Activated CD8-positive, alpha-beta T cell treated with anti-CD3 and anti-CD28 coated beads for 36 hours (primary cell): ENCODE results near the gene RASGRP4. TPM values are rescaled to one million over a fixed set of nuclear protein-coding genes. Genes with fewer than 3 reads are reported as not detected.

ENCODE experiments used
- ATAC-seq: fragments of 200-7000 bp; cut with Tn5 transposase; one replicate; pipeline ENCODE4 v1.10.0; 2021; ENCODE audit warnings: mild to moderate bottlenecking, moderate library complexity
- CTCF ChIA-PET: fragments of 350-600 bp; sonication (Branson Sonifier 250); formaldehyde crosslinking; loops from one replicate; lab custom pipeline; 2021; ENCODE audit warnings: antibody characterized with exemption; lab: Charles Lee
- POLR2A ChIA-PET: fragments of 350-600 bp; sonication (Branson Sonifier 250); formaldehyde crosslinking; loops from one replicate; lab custom pipeline; 2021; ENCODE audit warnings: antibody characterized with exemption; lab: Charles Lee
- DNase-seq: peaks from one replicate; pipeline ENCODE4 v3.0.0-alpha.2; 2020
- H3K27ac Mint-ChIP-seq: one replicate; pipeline ENCODE4 v1.8.0; 2021; ENCODE audit warnings: mild to moderate bottlenecking, mixed read lengths
- H3K27me3 Mint-ChIP-seq: one replicate; pipeline ENCODE4 v1.8.0; 2021; ENCODE audit warnings: mixed read lengths
- H3K36me3 Mint-ChIP-seq: one replicate; pipeline ENCODE4 v1.8.0; 2021; ENCODE audit warnings: low read depth, mixed read lengths
- H3K4me1 Mint-ChIP-seq: one replicate; pipeline ENCODE4 v1.8.0; 2021; ENCODE audit warnings: low read depth, mixed read lengths
- H3K4me3 Mint-ChIP-seq: one replicate; pipeline ENCODE4 v1.8.0; 2021; ENCODE audit warnings: mild to moderate bottlenecking, moderate library complexity, mixed read lengths
- H3K9me3 Mint-ChIP-seq: one replicate; pipeline ENCODE4 v1.8.0; 2021; ENCODE audit warnings: mixed read lengths
- intact Hi-C: fragments of 100-400 bp; cut with micrococcal nuclease; formaldehyde crosslinking; loops from one replicate; pipeline ENCODE4 v1.10.0; 2022
- total RNA-seq, 2 experiments: library from RNA; stranded (reverse); gene quantifications; one replicate each; pipeline ENCODE4 v1.2.3, GENCODE V29; 2021
- TF ChIP-seq, protein P1 (sequence below): fragments of 200-600 bp; IDR thresholded peaks from one replicate; pipeline ENCODE4 v1.8.0; 2022; ENCODE audit warnings: antibody characterized with exemption, mild to moderate bottlenecking

RASGRP4 gene
- total RNA-seq, 2 experiments from 2014 or later: 1.4 to 1.8 TPM

DNA sequence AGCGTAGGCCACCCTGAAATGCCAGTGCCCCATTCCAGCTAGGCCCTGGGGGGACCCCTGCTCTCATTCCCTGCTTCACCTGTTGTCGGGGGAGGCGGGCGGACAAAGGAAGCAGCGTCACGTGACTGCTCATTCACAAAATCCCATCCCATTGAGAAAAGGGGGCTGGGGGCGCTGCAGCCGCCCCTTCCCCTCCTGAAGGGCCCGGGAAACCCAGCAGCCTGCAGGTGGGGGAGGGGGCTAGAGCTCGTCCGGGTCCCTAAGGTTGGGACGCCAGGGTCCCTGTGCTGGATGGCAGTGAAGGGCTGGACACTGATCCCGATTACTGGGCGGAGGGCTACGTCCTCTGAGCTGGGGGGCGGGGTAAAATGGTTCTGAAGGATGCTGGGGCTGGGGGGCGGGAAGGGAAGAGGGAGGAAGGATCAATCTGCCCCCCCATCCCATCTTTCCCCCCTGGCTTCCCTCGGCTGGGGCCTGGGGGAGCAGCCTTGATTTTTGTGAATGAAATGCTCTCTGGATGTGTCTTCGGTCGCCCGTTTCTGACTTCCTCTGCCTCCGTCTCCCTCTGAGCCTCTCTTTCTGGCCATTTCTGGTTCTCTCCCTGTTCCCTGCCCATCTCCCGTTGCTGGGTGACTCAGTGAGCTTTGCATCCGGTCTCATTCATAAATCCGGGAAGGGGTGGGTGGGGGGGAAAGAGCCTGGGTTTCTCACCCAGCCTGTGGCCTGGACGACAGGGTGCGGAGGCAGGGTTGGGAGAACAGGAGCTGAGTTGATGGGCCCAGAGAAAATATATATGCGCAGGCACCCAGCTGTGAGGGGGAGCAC is 36.7 kb downstream of the RASGRP4 start:
- POLR2A ChIA-PET: interaction anchor here (1.5 kb wide), 1 partner anchor 10 kb away, joined by 5 read pairs; no protein-coding TSS in a partner anchor

DNA sequence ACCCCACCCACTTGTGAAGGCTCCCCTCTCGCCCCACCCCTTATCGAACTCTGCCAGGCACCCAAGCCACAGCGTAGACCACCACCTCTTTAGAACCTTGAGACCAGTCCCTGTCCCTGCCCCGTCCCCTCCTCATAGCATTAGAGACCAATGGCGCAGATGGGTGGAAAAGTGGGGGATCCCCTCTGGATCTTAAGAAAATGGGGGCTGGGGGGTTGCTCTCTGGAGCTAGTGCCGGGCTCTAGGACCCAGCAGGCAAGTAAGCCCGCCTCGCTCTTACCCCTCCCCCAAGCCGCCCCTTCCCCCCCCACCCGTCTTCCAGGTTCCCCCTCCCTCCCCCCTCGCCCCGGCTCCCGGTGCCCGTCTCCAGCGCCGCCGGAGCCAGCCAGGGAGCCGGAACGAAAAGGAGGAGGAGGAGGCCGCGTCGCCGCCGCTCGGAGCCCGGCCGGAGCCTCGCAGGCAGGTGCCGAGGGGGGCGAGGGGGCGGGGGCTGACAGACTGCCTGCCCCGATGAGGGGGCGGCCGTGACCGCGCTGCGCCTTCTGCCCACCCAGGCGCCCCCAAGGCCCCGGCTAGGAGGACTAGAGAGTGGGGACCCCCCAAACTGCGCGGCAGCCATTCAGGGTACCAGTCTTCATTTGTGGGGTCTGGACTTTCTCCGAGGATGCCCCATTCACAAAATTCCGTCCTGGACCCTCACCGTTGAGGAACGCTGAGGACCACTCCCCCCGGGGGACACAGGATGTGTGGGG is 37.5 kb downstream of the RASGRP4 start, which contains the start of gene SPRED3:
Gene SPRED3, plus strand, starts transcription at position 349 of the 752 bp plus-strand sequence. CDS start 1,606 bp downstream, outside the sequence.
- peaks cover 17% of the 10 kb centered on the region for H3K36me3 Mint-ChIP-seq
- CTCF ChIA-PET: interaction anchor here (1.3 to 1.7 kb wide), 3 partner anchors 13 to 144 kb away, joined by 4 to 14 read pairs (median 8); partner anchors contain the start of gene FAM98C
- H3K27ac Mint-ChIP-seq: no peak within 1 kb of the TSS
- intact Hi-C loops: no loop called here
- POLR2A ChIA-PET: interaction anchor here (1.5 to 5.4 kb wide), 2 partner anchors 11 to 13 kb away, joined by 5 to 40 read pairs; partner anchors contain the start of gene PSMD8
- H3K4me3 Mint-ChIP-seq: peak within 1 kb of the TSS; percentile 68
- peaks cover 25% of the 10 kb centered on the region for H3K27me3 Mint-ChIP-seq
- no peaks in the 10 kb centered on the region for H3K9me3 Mint-ChIP-seq
- ATAC-seq: no peak
- peaks cover 21% of the 10 kb centered on the region for H3K4me1 Mint-ChIP-seq
- TF ChIP-seq, protein P1, sequence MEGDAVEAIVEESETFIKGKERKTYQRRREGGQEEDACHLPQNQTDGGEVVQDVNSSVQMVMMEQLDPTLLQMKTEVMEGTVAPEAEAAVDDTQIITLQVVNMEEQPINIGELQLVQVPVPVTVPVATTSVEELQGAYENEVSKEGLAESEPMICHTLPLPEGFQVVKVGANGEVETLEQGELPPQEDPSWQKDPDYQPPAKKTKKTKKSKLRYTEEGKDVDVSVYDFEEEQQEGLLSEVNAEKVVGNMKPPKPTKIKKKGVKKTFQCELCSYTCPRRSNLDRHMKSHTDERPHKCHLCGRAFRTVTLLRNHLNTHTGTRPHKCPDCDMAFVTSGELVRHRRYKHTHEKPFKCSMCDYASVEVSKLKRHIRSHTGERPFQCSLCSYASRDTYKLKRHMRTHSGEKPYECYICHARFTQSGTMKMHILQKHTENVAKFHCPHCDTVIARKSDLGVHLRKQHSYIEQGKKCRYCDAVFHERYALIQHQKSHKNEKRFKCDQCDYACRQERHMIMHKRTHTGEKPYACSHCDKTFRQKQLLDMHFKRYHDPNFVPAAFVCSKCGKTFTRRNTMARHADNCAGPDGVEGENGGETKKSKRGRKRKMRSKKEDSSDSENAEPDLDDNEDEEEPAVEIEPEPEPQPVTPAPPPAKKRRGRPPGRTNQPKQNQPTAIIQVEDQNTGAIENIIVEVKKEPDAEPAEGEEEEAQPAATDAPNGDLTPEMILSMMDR: no peak
- no peak for DNase-seq

More for the DNA sequence above, 36.7 kb downstream of the RASGRP4 start:
- intact Hi-C loops: no loop called here
- no peak overlapping the region for H3K27ac Mint-ChIP-seq
- peaks cover 28% of the 10 kb centered on the region for H3K27me3 Mint-ChIP-seq
- TF ChIP-seq, protein P1: no peak
- DNase-seq: no peak
- peaks cover 12% of the 10 kb centered on the region for H3K36me3 Mint-ChIP-seq
- H3K4me1 Mint-ChIP-seq: peaks cover 27% of the 10 kb centered on the region
- ATAC-seq: no peak
- peak overlapping the region; percentile 24 for H3K4me3 Mint-ChIP-seq
- H3K9me3 Mint-ChIP-seq: no peaks in the 10 kb centered on the region
- CTCF ChIA-PET: interaction anchor here (0.9 to 2.5 kb wide), 2 partner anchors 14 to 544 kb away, joined by 3 to 13 read pairs; partner anchors contain the start of gene FAM98C

DNA sequence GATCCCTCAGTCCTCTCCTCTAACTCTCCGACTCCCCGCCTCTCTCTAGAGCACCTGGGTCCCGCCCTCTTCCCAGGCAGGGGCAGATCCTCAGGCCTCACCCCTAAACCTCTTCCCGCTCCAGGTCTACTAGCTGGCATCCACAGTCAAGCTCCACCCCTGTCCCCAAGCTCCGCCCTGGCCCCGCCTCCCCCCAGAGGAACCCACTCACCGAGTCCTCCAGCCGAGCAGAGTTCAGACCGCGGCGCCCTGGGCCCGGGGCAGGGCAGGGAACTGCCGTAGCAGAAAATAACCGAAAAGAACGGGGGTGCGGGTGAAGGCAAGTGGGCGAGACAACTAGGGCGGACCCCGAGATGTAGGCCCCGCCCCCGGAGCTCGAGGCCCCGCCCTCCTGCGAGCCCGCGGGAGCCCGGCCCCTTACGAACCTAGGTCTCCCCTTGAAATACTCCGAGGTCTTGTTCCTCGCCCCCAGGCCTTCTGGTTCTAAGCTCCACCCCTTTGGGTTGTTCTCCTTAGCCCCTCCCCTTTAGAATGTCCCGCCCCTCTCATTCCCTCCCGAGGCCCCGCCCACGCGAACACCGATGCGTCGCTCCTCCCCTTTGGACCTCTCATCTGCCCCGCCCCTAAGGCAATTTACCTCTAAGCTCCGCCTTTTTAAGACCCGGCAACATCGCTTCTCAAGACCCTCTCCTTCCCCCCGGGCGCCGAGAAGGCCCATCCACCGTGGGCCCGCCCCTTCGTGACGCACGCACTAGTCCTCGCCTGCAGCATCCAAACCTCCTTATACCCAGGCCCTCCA is 38.3 kb downstream of the RASGRP4 start, which contains the start of gene GGN:
Gene GGN, minus strand, starts transcription at position 485 of the 799 bp plus-strand sequence. CDS start 773 bp downstream, outside the sequence.
- H3K4me1 Mint-ChIP-seq: peaks cover 20% of the 10 kb centered on the region
- CTCF ChIA-PET: interaction anchor here (0.7 to 1.7 kb wide), 6 partner anchors 12 to 247 kb away, joined by 3 to 14 read pairs (median 4); partner anchors contain the start of genes EIF3K and FAM98C
- POLR2A ChIA-PET: interaction anchor here (1.5 to 5.4 kb wide), 2 partner anchors 12 kb away, joined by 5 to 40 read pairs; partner anchors contain the start of gene PSMD8

More for the DNA sequence above, 38.3 kb downstream of the RASGRP4 start, which contains the start of gene GGN:
- DNase-seq (peak; percentile 91), ATAC-seq (peak; percentile 83)
- Mint-ChIP-seq H3K36me3 (peaks cover 24% of the 10 kb centered on the region), H3K9me3 (no peaks in the 10 kb centered on the region), H3K27me3 (peaks cover 25% of the 10 kb centered on the region), H3K4me3 (peak within 1 kb of the TSS; percentile 68), H3K27ac (no peak within 1 kb of the TSS)
- intact Hi-C loops: no loop called here
- TF ChIP-seq, protein P1: no peak
